GM12801 (cell line): ENCODE measurements around the gene NTPCR.

Experiments
- TF ChIP-seq, protein P1 (sequence below): IDR thresholded peaks from one replicate; pipeline ENCODE4 v1.5.1; 2011; ENCODE audit warnings: control low read depth; ENCODE audit not compliant: insufficient read length; ENCODE audit errors: extremely low read depth

NTPCR gene, protein sequence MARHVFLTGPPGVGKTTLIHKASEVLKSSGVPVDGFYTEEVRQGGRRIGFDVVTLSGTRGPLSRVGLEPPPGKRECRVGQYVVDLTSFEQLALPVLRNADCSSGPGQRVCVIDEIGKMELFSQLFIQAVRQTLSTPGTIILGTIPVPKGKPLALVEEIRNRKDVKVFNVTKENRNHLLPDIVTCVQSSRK

DNA sequence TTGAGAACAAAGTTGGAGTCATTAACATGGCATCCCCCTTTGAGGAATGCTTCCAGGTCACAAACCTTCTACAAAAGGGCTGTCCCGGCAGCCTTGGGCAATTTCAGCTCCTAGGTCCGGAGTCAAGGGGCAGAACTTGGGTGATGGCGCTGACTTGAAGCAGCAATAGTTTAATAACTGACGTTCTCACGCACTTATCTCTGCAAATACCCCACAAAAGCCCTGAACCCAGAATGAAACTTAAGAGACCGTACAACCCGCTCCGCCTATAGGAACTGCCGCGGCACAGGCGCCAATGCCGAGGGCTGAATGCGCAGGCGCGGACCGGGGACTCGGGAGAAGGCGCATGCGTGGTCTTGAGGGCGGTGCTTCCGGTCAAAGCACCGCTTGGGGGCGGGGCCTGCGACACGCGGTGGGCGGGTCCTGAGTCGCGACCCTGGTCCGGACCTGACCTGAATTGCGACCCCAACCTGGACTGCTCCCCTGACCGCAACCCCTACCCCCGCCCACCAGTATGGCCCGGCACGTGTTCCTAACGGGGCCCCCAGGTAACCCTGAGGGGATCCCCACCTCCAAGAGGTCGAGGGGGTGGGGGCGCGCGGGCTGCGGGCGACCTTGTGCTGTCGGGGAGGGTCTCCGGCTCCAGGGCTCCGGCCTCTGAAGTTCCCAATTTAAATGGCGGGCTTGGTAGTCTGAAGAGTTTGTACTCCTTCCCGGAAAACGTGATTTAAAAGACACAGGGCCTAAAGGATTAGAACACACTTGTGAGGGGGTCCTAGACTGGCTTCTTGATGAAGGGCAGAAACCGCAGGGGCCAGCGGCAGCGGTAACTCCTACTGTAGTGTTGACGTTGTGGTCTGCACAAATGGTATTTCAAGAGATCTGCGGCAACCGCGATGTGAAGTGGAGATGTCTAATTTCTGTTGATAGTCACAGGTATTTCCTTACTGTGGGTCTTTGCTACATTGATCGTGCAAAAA, at the start of gene NTPCR:
TSS of gene NTPCR (plus strand) at position 415 of the 980 bp plus-strand sequence. CDS start at position 515, 100 bp downstream.
- TF ChIP-seq, protein P1, sequence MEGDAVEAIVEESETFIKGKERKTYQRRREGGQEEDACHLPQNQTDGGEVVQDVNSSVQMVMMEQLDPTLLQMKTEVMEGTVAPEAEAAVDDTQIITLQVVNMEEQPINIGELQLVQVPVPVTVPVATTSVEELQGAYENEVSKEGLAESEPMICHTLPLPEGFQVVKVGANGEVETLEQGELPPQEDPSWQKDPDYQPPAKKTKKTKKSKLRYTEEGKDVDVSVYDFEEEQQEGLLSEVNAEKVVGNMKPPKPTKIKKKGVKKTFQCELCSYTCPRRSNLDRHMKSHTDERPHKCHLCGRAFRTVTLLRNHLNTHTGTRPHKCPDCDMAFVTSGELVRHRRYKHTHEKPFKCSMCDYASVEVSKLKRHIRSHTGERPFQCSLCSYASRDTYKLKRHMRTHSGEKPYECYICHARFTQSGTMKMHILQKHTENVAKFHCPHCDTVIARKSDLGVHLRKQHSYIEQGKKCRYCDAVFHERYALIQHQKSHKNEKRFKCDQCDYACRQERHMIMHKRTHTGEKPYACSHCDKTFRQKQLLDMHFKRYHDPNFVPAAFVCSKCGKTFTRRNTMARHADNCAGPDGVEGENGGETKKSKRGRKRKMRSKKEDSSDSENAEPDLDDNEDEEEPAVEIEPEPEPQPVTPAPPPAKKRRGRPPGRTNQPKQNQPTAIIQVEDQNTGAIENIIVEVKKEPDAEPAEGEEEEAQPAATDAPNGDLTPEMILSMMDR: no peak

DNA sequence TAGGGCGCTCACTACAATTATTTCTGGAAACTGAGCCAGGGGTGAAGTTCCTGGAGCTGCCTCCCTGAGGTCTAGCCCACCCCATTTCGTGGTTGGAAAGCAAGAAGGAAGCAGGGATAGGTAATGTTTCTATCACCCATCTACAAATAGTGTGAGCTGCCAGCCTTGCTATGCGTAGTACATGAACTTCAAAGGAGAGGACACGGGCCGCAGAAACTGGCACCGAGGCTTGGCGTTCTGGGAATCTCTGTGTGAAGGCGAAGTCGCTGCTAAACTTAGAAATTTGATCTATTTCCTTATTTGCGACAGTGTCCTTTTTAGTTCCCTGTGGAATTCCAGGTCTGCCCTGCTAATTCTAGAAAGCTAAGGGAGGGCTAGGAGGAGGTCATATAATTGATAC, 49.6 kb upstream of the NTPCR start:
- TF ChIP-seq, protein P1: no peak

DNA sequence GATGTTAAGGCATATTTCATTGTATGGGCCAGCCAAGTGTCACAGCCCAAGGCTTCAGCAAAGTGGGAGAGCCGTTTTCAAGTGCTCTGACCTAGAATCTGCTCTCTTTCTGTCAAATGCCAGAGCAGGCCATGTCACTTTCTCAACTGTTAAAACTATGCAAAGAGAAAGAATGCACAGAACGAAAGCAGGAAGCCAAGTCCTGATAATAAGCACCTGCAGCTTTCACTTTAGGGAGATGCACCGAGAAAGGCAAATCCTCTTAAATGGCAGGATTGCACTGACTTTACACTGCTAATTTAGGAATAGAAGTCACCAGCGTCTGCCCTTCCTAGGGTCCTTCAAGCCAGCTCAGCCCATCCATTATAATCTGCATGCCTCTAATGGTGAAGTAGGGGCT, 49.2 kb upstream of the NTPCR start:
- TF ChIP-seq, protein P1: no peak

DNA sequence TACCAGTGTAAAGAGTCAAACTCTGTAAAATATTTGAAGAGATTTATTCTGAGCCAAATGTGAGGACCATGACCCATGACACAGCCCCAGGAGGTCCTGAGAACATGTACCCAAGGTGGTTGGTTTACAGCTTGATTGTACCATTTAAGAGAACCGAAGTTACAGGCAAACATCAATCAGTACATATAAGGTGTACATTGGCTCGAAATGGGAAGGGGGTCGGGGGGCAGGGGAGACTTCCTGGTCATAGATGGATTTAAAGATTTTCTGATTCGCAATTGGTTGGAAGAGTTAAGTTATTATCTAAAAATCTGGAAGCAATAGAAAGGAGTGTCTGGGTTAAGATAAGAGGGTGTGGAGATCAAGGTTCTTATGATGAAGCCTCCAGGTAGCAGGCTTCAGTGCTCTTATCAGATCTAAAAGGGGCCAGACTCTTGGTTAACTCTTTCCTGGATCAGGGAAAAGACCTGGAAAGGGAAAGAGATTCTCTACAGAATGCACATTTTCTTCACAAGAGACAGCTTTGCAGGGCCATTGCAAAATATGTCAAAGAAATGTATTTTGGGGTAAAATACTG, 47.5 kb upstream of the NTPCR start:
- TF ChIP-seq, protein P1: no peak

DNA sequence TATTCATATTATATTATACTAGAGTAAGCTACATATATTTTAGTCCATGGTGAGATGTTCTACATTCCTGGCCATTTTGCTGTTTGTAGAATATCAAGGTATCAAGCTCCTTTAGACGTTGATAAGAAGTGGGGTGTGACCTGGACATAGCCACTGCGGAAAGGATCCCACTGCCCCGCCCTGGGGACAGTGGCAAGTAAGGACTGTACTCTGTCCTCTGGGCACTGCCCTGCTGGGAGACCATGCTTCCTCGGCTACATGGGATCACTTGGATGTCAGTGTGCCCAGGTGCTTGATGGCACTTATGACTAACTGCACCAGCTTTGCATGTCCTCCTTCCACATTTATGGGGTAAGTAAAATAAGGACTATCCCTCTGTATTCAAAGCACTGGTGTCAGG, 46.3 kb upstream of the NTPCR start:
- TF ChIP-seq, protein P1: no peak

DNA sequence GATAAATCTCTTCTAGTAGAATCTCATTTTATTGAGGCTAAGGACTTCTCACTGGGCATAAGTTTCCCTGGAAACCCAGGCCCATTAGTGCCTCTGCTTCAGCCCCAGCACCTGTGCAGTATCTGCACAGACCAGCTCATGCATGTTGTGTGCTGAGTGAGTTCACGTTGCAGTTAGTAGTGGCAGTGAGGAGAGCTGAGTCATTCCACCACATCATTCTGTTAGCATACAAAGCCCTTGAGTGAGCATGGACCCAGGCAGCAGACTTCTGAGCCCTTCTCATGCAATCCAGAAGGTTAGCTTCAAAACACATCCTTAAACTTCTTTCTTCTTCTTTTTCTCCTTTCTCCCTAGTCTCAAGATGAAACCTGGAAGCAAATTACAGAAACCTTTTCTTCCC, 45.8 kb upstream of the NTPCR start:
- TF ChIP-seq, protein P1: no peak

DNA sequence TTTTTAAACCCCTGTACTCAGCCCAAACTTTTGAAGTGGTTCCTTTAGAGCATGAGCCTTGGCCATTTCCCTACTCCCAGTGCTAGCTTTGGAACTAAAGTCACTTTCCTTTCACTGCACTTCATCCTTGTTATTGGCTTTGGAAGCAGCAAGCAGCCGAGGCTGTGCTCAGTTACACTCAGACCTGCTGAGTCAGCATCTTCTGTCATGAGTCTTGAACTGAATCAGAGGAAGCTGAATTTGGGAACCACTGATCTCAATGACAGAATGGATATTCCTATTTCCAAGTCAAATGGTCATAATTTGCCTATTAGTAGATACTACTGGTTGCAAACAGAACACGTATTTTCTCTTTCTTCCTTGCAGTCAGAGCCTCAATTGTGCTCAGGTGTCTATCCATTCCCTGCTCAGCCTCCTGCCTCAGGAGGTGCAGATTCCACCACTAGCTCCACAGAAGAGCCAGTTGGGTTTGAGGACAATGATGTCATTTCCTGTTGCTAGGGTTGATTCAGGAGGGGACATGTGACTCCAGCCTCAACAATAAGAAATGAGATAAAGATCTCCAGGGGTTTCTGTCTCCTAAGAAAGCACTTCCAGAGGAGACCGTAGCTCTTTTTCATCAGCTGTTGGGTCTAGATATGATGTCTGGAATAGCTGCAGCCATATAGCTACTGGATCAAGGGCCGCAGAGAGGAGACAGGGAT, 44.9 kb upstream of the NTPCR start:
- TF ChIP-seq, protein P1: no peak
